Measurements from ENCODE around the gene PACC1.

DNA sequence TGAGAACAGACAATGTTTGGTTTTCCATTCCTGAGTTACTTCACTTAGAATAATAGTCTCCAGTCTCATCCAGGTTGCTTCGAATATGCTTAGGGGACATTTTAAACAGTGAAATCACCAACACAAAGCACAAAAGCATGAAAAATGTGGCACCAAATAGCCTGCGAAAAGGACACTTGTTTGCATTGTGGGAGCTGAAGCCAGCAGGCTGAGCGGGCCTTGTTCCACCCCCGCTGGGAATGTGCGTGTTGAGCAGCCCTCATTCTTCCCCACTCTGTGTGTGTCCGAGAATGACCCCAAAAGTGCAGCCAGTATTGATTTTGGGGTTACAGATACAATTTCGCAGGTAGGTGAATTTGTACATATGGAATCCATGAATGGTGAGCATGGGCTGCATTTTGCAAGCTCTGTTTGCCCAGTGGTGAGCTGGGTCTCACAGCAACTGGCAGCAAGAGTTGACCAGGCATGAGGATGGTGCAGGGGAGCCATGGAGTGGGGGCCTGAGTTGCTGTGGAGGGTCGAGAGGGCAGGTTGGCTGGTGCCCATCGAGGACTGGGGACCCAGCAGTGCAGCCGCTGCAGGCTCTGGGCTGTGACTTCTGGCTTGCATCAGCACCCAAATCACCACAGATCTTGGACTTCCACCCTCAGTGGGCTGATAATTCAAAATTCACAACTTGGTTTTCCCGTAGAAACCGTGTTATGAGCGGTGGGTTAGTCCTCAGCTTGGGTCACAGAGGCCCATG lies 47.4 kb upstream of the PACC1 start:
- TF ChIP-seq, protein P1, sequence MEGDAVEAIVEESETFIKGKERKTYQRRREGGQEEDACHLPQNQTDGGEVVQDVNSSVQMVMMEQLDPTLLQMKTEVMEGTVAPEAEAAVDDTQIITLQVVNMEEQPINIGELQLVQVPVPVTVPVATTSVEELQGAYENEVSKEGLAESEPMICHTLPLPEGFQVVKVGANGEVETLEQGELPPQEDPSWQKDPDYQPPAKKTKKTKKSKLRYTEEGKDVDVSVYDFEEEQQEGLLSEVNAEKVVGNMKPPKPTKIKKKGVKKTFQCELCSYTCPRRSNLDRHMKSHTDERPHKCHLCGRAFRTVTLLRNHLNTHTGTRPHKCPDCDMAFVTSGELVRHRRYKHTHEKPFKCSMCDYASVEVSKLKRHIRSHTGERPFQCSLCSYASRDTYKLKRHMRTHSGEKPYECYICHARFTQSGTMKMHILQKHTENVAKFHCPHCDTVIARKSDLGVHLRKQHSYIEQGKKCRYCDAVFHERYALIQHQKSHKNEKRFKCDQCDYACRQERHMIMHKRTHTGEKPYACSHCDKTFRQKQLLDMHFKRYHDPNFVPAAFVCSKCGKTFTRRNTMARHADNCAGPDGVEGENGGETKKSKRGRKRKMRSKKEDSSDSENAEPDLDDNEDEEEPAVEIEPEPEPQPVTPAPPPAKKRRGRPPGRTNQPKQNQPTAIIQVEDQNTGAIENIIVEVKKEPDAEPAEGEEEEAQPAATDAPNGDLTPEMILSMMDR (IDR thresholded peaks at IDR 0.05) = no peak
- TF ChIP-seq POLR2A (IDR thresholded peaks at IDR 0.05) = no peak
